Esophagus (tissue), 2 donors: Measurements from ENCODE around the gene PPP1R11. TPM values are rescaled to one million over a fixed set of nuclear protein-coding genes. Genes with fewer than 3 reads are reported as not detected.

ENCODE experiments used
- H3K27ac ChIP-seq, 2 donors: one replicate each; pipeline ENCODE4 v1.5.1; 2013; ENCODE audit warnings: low read depth in 2 of 2, mild to moderate bottlenecking in 2 of 2, inconsistent platforms in 1 of 2, low read length in 1 of 2, moderate library complexity in 1 of 2
- H3K27me3 ChIP-seq, 2 donors: one replicate each; pipeline ENCODE4 v1.6.1; 2013; ENCODE audit warnings: low read length in 2 of 2, control low read depth in 1 of 2, mild to moderate bottlenecking in 1 of 2; ENCODE audit not compliant: insufficient read depth in 2 of 2, control insufficient read depth in 1 of 2
- H3K36me3 ChIP-seq, 2 donors: one replicate each; pipeline ENCODE4 v1.6.1; 2013; ENCODE audit warnings: low read length in 1 of 2; ENCODE audit not compliant: control insufficient read depth in 2 of 2, insufficient read depth in 2 of 2
- H3K4me1 ChIP-seq, 2 donors: one replicate each; pipeline ENCODE4 v1.6.1; 2013; ENCODE audit warnings: low read length in 1 of 2; ENCODE audit not compliant: control insufficient read depth in 2 of 2, insufficient read depth in 2 of 2
- H3K4me3 ChIP-seq, 2 donors: one replicate each; pipeline ENCODE4 v1.5.1; 2013; ENCODE audit warnings: low read length in 2 of 2, mild to moderate bottlenecking in 2 of 2, low read depth in 1 of 2, moderate library complexity in 1 of 2
- H3K9me3 ChIP-seq, 2 donors: one replicate each; pipeline ENCODE4 v1.6.1; 2013; ENCODE audit warnings: mild to moderate bottlenecking in 2 of 2, low read depth in 1 of 2, low read length in 1 of 2, moderate library complexity in 1 of 2; ENCODE audit not compliant: control insufficient read depth in 2 of 2, insufficient read depth in 1 of 2
- WGBS, 2 donors: extraction: QIAGEN DNeasy Blood & Tissue Kit; methylation state at CpG; one replicate each; pipeline ENCODE4 v1.1.7; 2013; 5-methylcytosine and 5-hydroxymethylcytosine counted together
- polyA plus RNA-seq, 2 donors: library from polyadenylated mRNA; stranded (reverse); fragments of 200-250 nt; gene quantifications; one replicate each; pipeline ENCODE4 v1.2.3, GENCODE V29; 2013
- donor health status: healthy with polysubstance abuse.
- donor health status: Bipolar disorder and iron deficiency.

The PPP1R11 gene
- polyA plus RNA-seq, 2 donors = 41.0 to 54.8 TPM

- H3K9me3 ChIP-seq = no peaks in the 10 kb centered on the region
- peaks cover 0 to under 1% of the 10 kb centered on the region in 2 donors for H3K36me3 ChIP-seq
- peak overlapping the region; percentile 77 to 98 for H3K4me3 ChIP-seq
- 0% methylated on average over 24 of the region's 24 CpGs for WGBS, 2 donors
- H3K4me1 ChIP-seq = no peaks in the 10 kb centered on the region
- peak overlapping the region; percentile 92 to 96 for H3K27ac ChIP-seq
- no peaks in the 10 kb centered on the region for H3K27me3 ChIP-seq
These were observed 6.3 kb upstream of the PPP1R11 start for GRCh38 chr6:30060606-30061091.

GRCh38 chr6:30061092-30061857, 5.7 kb upstream of the PPP1R11 start, which contains the start of gene POLR1H:
TSS of gene POLR1H (plus strand) at chr6:30061265. CDS start at chr6:30061525, 260 bp downstream.
- no peaks in the 10 kb centered on the region for H3K4me1 ChIP-seq
- H3K36me3 ChIP-seq = no peaks in the 10 kb centered on the region
- WGBS, 2 donors = 0 to 1% methylated on average over 48 of the region's 48 CpGs
- H3K4me3 ChIP-seq = peak within 1 kb of the TSS; percentile 77 to 98
- H3K27me3 ChIP-seq = no peaks in the 10 kb centered on the region
- H3K27ac ChIP-seq = peak within 1 kb of the TSS; percentile 92 to 96
- H3K9me3 ChIP-seq = no peaks in the 10 kb centered on the region

GRCh38 chr6:30061858-30062458, 5.0 kb upstream of the PPP1R11 start:
- Histone ChIP-seq H3K9me3 (no peaks in the 10 kb centered on the region), H3K27ac (peak overlapping the region; percentile 92 to 96), H3K4me3 (peak overlapping the region; percentile 77 to 98), H3K27me3 (no peaks in the 10 kb centered on the region), H3K36me3 (no peaks in the 10 kb centered on the region), H3K4me1 (no peaks in the 10 kb centered on the region)
- WGBS, 2 donors = 27 to 45% methylated on average over 13 of the region's 13 CpGs

- Histone ChIP-seq H3K27ac (no peak overlapping the region), H3K27me3 (no peaks in the 10 kb centered on the region), H3K4me3 (peak overlapping the region in 1 of 2 donors; percentile 98), H3K4me1 (no peaks in the 10 kb centered on the region), H3K9me3 (no peaks in the 10 kb centered on the region), H3K36me3 (no peaks in the 10 kb centered on the region)
- WGBS, 2 donors = 83 to 87% methylated on average over 7 of the region's 7 CpGs
These were observed 4.4 kb upstream of the PPP1R11 start for GRCh38 chr6:30062471-30063178.

- Histone ChIP-seq H3K4me3 (no peak overlapping the region), H3K4me1 (no peaks in the 10 kb centered on the region), H3K27me3 (no peaks in the 10 kb centered on the region), H3K36me3 (no peaks in the 10 kb centered on the region), H3K9me3 (no peaks in the 10 kb centered on the region), H3K27ac (no peak overlapping the region)
- WGBS, 2 donors = 71 to 79% methylated on average over 2 of the region's 2 CpGs
These were observed 3.7 kb upstream of the PPP1R11 start for GRCh38 chr6:30063315-30063714.

- Histone ChIP-seq H3K27ac (peak overlapping the region; percentile 76 to 91), H3K4me3 (peak overlapping the region in 1 of 2 donors; percentile 81), H3K27me3 (no peaks in the 10 kb centered on the region), H3K9me3 (no peaks in the 10 kb centered on the region), H3K36me3 (peaks cover 0 to 9% of the 10 kb centered on the region in 2 donors), H3K4me1 (peaks cover 0 to 2% of the 10 kb centered on the region in 2 donors)
- WGBS, 2 donors = 4 to 9% methylated on average over 4 of the region's 4 CpGs
These were observed 916 bp upstream of the PPP1R11 start for GRCh38 chr6:30066082-30066481.

- Histone ChIP-seq H3K4me1 (peaks cover 0 to 2% of the 10 kb centered on the region in 2 donors), H3K36me3 (peaks cover 0 to 9% of the 10 kb centered on the region in 2 donors)
These were observed 602 bp downstream of the PPP1R11 start for GRCh38 chr6:30067460-30068139.

GRCh38 chr6:30071081-30071818, 4.3 kb downstream of the PPP1R11 start:
- Histone ChIP-seq H3K4me1 (peaks cover 9% of the 10 kb centered on the region in 2 donors), H3K4me3 (no peak overlapping the region), H3K27ac (no peak overlapping the region), H3K27me3 (no peaks in the 10 kb centered on the region), H3K9me3 (no peaks in the 10 kb centered on the region), H3K36me3 (peaks cover 0 to 9% of the 10 kb centered on the region in 2 donors)
- 48% methylated on average over 65 to 68 of the region's 68 CpGs for WGBS, 2 donors

More at GRCh38 chr6:30067460-30068139, 602 bp downstream of the PPP1R11 start:
- Histone ChIP-seq H3K4me3 (peak overlapping the region; percentile 71 to 81), H3K27ac (peak overlapping the region; percentile 88 to 99), H3K9me3 (no peaks in the 10 kb centered on the region), H3K27me3 (no peaks in the 10 kb centered on the region)
- WGBS, 2 donors = 9 to 11% methylated on average over 8 of the region's 8 CpGs
